KMS-11 (cell line): ENCODE results near the gene SGMS2.

Experiments used
- H2AFZ ChIP-seq: fragments of 200-600 bp; sonication (generic); 2 replicates; pipeline ENCODE4 v1.6.1; 2016; ENCODE audit warnings: antibody characterized with exemption, mixed run types, low read depth
- H3K27ac ChIP-seq: fragments of 200-600 bp; sonication (generic); 2 replicates; pipeline ENCODE4 v1.6.1; 2016; ENCODE audit warnings: mild to moderate bottlenecking, mixed run types
- H3K27me3 ChIP-seq: fragments of 200-600 bp; sonication (generic); 2 replicates; pipeline ENCODE4 v1.6.1; 2017; ENCODE audit warnings: mild to moderate bottlenecking, low read depth, mixed run types, moderate library complexity; ENCODE audit not compliant: insufficient read depth
- H3K36me3 ChIP-seq: fragments of 200-600 bp; sonication (generic); 2 replicates; pipeline ENCODE4 v1.6.1; 2017; ENCODE audit warnings: mild to moderate bottlenecking, mixed run types; ENCODE audit not compliant: insufficient read depth
- H3K4me1 ChIP-seq: fragments of 200-600 bp; sonication (generic); 2 replicates; pipeline ENCODE4 v1.6.1; 2016; ENCODE audit warnings: mild to moderate bottlenecking, low read depth, mixed run types; ENCODE audit not compliant: poor library complexity, severe bottlenecking
- H3K4me2 ChIP-seq: fragments of 200-600 bp; sonication (generic); 2 replicates; pipeline ENCODE4 v1.7.0; 2016; ENCODE audit warnings: mild to moderate bottlenecking, mixed run types
- H3K4me3 ChIP-seq: fragments of 200-600 bp; sonication (generic); IDR thresholded peaks from 2 replicates; pipeline ENCODE4 v1.6.1; 2017; ENCODE audit warnings: low read depth, low read length, mixed read lengths; ENCODE audit not compliant: insufficient read depth
- H3K79me2 ChIP-seq: fragments of 200-600 bp; sonication (generic); 2 replicates; pipeline ENCODE4 v1.6.1; 2016; ENCODE audit warnings: low read depth, mixed run types; ENCODE audit not compliant: insufficient read depth
- H3K9ac ChIP-seq: fragments of 200-600 bp; sonication (generic); 2 replicates; pipeline ENCODE4 v1.6.1; 2016; ENCODE audit warnings: mild to moderate bottlenecking, mixed run types
- H4K20me1 ChIP-seq: fragments of 200-600 bp; sonication (generic); 2 replicates; pipeline ENCODE4 v1.6.1; 2016; ENCODE audit warnings: mild to moderate bottlenecking, mixed run types; ENCODE audit not compliant: insufficient read depth
- CTCF ChIP-seq: fragments of 200-600 bp; sonication (generic); conservative IDR thresholded peaks from 2 replicates; pipeline ENCODE4 v1.6.1; 2017; ENCODE audit warnings: low read depth, mild to moderate bottlenecking, antibody characterized with exemption, low read length, moderate library complexity, mixed read lengths

The SGMS2 gene

DNA sequence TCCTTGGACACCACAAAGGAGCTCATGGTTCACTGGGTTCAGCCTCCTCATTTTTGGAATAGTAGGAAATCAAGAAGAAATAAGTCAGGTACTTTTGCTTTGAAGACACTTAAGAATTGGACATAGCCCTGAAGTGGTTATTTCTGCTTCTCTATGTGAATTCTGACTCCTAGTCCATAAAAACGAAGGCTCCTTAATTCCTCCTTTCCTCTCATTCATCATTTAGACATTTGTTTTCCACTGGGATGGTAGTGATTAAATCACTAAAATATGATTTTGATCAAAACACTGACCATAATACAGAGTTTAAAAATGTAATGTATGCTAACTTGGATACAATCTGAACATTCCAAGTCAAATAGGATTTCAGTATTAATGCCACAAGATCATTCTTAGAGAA lies 71.9 kb downstream of the SGMS2 start:
- Histone ChIP-seq H3K4me1 (peaks cover 33% of the 10 kb centered on the region), H3K4me2 (peak overlapping the region; percentile 23; the same call in 1 of the 2 replicates), H3K9ac (no peak overlapping the region), H2AFZ (0 out of 2 replicates have a peak overlapping the region, but pooled peaks have one; percentile 2), H3K79me2 (no peaks in the 10 kb centered on the region), H4K20me1 (no peaks in the 10 kb centered on the region), H3K4me3 (no peak overlapping the region), H3K27me3 (no peaks in the 10 kb centered on the region), H3K36me3 (no peaks in the 10 kb centered on the region), H3K27ac (peak overlapping the region; percentile 32; the same call in 1 of the 2 replicates)
- TF ChIP-seq CTCF, result no peak

GRCh38 chr4:107897823-107898222 lies 73.1 kb downstream of the SGMS2 start:
- TF ChIP-seq CTCF, result no peak
- H3K4me3 ChIP-seq, result no peak overlapping the region
- no peaks in the 10 kb centered on the region for H3K36me3 ChIP-seq
- H3K4me1 ChIP-seq, result peaks cover 33% of the 10 kb centered on the region
- no peak overlapping the region for H3K4me2 ChIP-seq
- H3K79me2 ChIP-seq, result no peaks in the 10 kb centered on the region
- no peaks in the 10 kb centered on the region for H3K27me3 ChIP-seq
- no peak overlapping the region for H2AFZ ChIP-seq
- H3K27ac ChIP-seq, result no peak overlapping the region
- no peaks in the 10 kb centered on the region for H4K20me1 ChIP-seq
- no peak overlapping the region for H3K9ac ChIP-seq

GRCh38 chr4:107900067-107900466 lies 75.3 kb downstream of the SGMS2 start:
- H3K79me2 ChIP-seq, result no peaks in the 10 kb centered on the region
- H3K36me3 ChIP-seq, result no peaks in the 10 kb centered on the region
- no peak overlapping the region for H3K9ac ChIP-seq
- H2AFZ ChIP-seq, result no peak overlapping the region
- peaks cover 21% of the 10 kb centered on the region for H3K4me1 ChIP-seq
- H3K27ac ChIP-seq, result no peak overlapping the region
- H3K4me2 ChIP-seq, result no peak overlapping the region
- no peaks in the 10 kb centered on the region for H4K20me1 ChIP-seq
- H3K4me3 ChIP-seq, result no peak overlapping the region
- TF ChIP-seq CTCF, result no peak
- H3K27me3 ChIP-seq, result no peaks in the 10 kb centered on the region

- no peaks in the 10 kb centered on the region for H3K36me3 ChIP-seq
- no peak overlapping the region for H3K27ac ChIP-seq
- no peaks in the 10 kb centered on the region for H4K20me1 ChIP-seq
- H3K27me3 ChIP-seq, result no peaks in the 10 kb centered on the region
- H3K9ac ChIP-seq, result no peak overlapping the region
- no peak overlapping the region for H2AFZ ChIP-seq
- no peak for TF ChIP-seq CTCF
- H3K4me1 ChIP-seq, result peaks cover 21% of the 10 kb centered on the region
- no peak overlapping the region for H3K4me3 ChIP-seq
- H3K79me2 ChIP-seq, result no peaks in the 10 kb centered on the region
- H3K4me2 ChIP-seq, result no peak overlapping the region
Measured at GRCh38 chr4:107900508-107900907, 75.8 kb downstream of the SGMS2 start.
